GM18508 (cell line): Measurements from ENCODE around the gene CLASP1.

Experiments
- ATAC-seq: cut with Tn5 transposase; IDR thresholded peaks from one replicate; pipeline ENCODE4 v1.9.1; 2021; ENCODE audit warnings: moderate number of reproducible peaks; ENCODE audit not compliant: insufficient read depth, unreplicated experiment

CLASP1 gene

GRCh38 chr2:121552477-121553180 is 96.6 kb downstream of the CLASP1 start:
- ATAC-seq = peak; percentile 63

- no peak for ATAC-seq
Measured at GRCh38 chr2:121550669-121551068, 98.6 kb downstream of the CLASP1 start.

GRCh38 chr2:121547646-121548045 is 101.6 kb downstream of the CLASP1 start:
- ATAC-seq = no peak

GRCh38 chr2:121545913-121546312 is 103.3 kb downstream of the CLASP1 start:
- no peak for ATAC-seq

GRCh38 chr2:121545257-121545656 is 104.0 kb downstream of the CLASP1 start:
- ATAC-seq = no peak

- no peak for ATAC-seq
Measured at GRCh38 chr2:121541495-121541894, 107.8 kb downstream of the CLASP1 start.

GRCh38 chr2:121539750-121540469 is 109.4 kb downstream of the CLASP1 start:
- no peak for ATAC-seq

GRCh38 chr2:121536850-121537557 is 112.3 kb downstream of the CLASP1 start:
- ATAC-seq = no peak

- no peak for ATAC-seq
Measured at GRCh38 chr2:121536347-121536746, 112.9 kb downstream of the CLASP1 start.

GRCh38 chr2:121534007-121534406 is 115.3 kb downstream of the CLASP1 start:
- ATAC-seq = no peak

- no peak for ATAC-seq
Measured at GRCh38 chr2:121532894-121533293, 116.4 kb downstream of the CLASP1 start.

GRCh38 chr2:121532347-121532766 is 116.9 kb downstream of the CLASP1 start:
- no peak for ATAC-seq

- peak; percentile 29 for ATAC-seq
Measured at GRCh38 chr2:121530212-121530705, 119.0 kb downstream of the CLASP1 start.

- ATAC-seq = no peak
Measured at GRCh38 chr2:121529439-121530211, 119.6 kb downstream of the CLASP1 start.

GRCh38 chr2:121527009-121527682 is 122.1 kb downstream of the CLASP1 start:
- ATAC-seq = no peak

GRCh38 chr2:121524685-121525425 is 124.4 kb downstream of the CLASP1 start:
- no peak for ATAC-seq

GRCh38 chr2:121521359-121521758 is 127.9 kb downstream of the CLASP1 start:
- no peak for ATAC-seq

- no peak for ATAC-seq
Measured at GRCh38 chr2:121520641-121520994, 128.6 kb downstream of the CLASP1 start.
